HPDE6-E6E7 (cell line): ENCODE data around the gene PI4K2A.

Experiments used
- DNase-seq: peaks from one replicate; pipeline ENCODE4 v3.0.0; 2011; ENCODE audit warnings: missing footprints; ENCODE audit errors: extremely low spot score

Gene PI4K2A

DNA sequence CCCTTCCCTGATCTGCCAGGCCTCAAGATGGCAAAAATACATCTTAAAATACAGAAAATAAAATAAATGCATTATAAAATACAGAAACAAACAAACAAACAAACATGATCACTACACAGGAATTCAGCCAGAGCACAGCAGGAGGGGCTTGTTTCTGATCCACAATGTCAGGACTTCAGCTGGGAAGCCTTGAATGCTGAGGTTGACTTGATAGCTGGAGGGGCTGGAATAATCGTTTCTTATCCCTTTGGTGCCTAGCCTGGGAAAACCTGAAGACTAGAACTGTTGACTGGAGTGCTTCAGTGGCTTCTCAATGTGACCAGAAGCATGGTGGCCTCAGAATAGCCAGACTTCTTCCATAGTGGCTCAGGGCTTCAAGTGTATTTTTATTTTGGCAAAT lies 63.9 kb downstream of the PI4K2A start:
- DNase-seq = no peak

GRCh38 chr10:97705006-97705670 lies 64.7 kb downstream of the PI4K2A start:
- DNase-seq = no peak

DNA sequence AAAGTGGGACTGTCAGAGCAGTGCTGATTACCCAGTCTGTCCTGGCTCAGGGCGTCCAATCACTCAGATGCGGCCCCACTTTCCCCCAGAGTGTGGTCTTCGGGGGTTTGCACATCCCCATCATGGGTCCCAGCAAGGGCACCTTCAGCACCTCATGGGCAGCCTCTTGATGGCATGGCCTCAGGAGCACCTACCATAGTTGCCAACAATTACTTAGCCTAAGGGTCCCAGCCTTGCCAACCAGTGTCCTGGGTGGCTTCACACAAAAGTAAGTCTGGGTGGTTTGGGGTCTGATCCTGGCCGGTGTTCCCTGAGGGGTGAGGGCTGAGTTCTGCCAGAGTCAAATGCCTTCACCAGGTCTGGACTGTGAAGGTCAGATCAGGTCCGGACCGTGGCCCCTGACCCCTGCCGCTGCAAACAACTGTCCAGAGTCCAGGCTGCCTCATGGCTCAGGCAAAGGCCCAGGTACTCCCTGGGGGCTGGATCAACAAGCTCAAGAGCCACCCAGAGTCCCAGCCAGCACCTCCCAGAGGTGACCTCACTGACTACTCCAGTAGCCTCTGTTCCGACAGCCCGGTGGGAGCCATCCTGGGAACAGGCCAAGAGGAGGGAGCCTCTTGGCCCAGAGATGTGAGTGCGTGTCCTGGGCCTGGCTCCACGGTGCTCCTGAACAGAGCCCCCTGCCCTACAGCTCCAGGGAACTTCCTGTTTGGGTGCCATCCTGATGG lies 66.8 kb downstream of the PI4K2A start:
- DNase-seq = no peak

GRCh38 chr10:97708167-97708566 lies 67.7 kb downstream of the PI4K2A start:
- no peak for DNase-seq

DNA sequence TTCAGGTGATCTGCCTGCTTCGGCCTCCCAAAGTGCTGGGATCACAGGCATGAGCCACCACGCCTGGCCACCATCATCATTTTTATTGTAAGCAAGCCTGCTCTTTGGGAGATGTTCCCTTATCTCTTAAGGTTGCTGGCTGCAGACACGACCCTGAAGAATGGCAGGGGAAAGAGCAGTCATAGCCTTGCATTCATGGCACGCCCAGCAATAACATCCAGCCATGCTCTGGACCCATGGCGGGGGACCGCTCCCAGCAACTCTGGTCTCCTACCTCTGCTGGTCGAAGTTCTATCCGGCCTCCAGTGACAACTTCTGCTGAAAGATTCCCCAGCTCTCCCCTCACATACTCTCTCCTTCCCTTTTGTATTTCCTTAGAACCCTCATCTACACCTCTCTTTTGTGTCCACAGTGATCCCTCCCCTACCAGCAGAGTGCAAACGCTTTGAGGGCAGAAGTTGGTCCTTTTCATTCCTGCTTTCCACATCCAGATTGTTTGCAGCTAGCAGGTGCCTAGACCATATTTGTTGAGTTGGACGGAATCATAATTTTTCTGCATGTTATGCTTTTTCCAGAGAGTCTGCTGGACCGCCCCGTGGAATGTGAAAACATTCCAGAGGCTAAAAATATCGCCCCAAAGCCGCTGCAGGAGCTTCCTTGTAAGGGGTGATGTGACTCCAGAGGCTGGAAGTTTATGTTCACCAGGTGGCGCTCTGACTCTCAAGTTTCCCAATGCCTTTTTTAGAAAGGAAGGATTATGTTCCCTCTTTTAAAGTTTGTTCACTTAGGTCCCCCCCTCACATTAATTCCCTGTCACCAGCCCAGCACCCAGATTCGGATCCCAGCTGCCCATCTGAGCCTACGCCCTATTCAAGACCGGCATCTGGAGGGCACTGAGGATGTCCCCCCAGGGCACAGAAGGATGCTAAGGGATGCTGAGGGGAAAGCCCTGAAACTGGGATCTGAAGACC lies 68.8 kb downstream of the PI4K2A start:
- DNase-seq = no peak

DNA sequence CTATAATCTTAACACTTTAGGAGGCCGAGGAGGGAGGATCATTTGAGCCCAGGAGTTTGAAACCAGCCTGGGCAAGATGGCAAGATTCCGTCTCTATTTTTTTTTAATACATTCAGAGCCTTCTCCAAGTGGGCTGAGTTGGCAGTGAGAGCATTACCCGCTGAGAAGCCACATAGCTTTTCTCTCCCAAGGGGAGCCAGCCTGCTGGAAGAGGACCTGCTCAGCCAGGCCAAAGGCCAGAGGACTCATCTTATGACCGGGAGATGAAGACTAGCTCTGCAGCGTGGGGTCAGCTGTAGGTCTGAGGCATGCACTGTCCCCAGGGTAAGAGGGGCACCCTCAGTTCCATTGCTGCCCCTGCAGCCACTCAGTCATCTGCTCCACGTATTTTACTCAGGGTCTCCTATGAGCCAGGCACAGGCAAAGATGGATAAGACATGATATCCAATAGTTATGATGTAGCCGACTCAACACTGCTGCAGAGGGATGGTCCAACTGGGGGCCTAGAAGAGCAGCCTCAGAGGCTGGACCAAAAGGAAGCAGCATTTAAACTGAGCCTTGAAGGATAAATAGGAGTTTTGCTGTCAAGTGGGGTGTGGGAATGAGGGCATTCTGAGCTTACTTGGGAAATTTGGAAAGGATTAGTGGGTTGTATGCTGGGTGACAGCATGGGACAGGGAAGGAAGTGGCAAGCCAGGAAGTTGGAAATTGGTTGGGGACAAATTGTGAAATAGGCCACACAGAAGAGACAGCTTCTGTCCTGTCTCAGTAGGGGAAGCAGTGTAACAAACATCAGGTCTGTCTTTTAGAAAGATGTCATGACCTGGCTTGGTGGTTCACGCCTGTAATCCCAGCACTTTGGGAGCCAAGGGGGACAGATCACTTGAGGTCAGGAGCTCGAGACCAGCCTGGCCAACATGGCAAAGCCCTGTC lies 71.4 kb downstream of the PI4K2A start:
- DNase-seq = no peak

- DNase-seq = no peak
Measured at GRCh38 chr10:97713339-97713825, 72.9 kb downstream of the PI4K2A start, which contains the start of gene MARVELD1. TSS of gene MARVELD1 (plus strand) at chr10:97713730. CDS start at chr10:97713877, 147 bp downstream.

GRCh38 chr10:97713826-97714400 lies 73.4 kb downstream of the PI4K2A start:
- no peak for DNase-seq

GRCh38 chr10:97714401-97715258 lies 74.2 kb downstream of the PI4K2A start:
- no peak for DNase-seq

DNA sequence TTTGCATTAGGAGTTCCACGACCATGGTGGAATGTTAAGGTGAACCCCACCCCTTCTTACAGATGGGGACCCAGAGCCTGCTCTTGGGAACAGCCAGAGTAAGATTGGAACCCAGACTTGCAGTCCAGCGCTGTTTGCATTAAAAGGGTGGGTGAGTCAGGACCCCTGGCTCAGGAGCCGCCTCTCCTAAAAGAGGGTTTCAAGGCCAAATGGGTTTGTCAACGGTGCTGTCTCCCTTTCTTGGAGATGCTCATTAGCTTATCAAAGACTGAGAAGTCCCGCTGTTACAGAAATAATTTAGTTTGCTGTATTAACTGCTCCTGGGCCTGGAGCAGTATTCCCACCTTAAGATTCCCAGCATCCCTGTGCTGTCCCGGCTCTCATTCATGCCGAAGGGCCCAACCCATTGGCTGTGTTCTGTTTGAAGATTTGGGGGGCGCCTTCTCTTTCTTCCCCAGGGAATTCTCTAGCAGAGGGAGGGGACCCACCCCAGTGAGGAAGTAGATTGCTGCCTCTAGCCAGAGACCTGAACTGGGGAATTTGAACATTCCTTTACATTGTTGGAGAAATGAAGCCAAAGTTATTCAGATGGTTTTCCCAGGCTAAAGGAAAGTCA lies 74.9 kb downstream of the PI4K2A start:
- no peak for DNase-seq

GRCh38 chr10:97717627-97718026 lies 77.2 kb downstream of the PI4K2A start:
- no peak for DNase-seq

GRCh38 chr10:97718178-97718577 lies 77.7 kb downstream of the PI4K2A start:
- DNase-seq = no peak

GRCh38 chr10:97718659-97719142 lies 78.2 kb downstream of the PI4K2A start:
- peak; percentile 90 for DNase-seq

GRCh38 chr10:97719602-97720001 lies 79.1 kb downstream of the PI4K2A start:
- DNase-seq = no peak

DNA sequence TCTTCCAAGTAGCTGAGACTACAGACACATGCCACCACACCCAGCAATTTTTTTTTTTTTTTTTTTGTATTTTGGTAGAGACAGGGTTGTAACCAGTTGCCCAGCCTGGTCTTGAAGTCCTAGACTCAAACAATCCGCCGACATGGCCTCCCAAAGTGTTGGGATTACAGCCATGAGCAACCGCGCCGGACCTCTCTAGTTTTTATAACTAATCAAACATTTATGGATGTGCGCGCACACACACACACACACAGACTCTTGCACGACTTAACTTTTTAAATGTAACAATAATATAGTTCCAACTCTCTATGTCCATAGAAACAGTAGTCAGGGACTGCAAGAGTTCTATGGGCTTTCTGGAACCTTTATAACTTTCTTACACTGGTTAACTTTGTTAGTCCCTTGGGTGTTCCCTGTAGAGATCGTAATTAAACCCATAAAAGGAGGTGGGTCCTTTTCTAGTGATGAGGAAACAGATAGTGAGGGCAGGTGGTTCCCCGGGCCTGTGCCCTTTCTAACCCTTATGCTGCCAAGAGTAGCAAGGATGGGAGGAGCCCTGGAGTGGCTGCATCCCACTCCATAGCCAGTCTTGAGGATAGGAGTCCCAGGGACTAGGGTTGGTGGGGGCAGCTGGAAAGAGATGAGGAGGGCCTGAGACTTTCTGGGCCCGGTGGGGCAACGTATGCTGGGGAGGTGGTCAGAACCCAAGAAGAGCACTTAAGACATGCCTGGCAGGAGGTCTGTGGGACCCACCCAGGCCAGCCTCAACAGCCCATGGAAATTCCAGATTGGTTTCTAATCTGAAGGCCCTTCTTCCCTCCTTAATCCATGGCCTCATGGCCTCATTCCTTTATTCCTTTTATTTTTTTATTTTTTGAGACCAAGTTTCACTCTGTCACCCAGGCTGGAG lies 81.7 kb downstream of the PI4K2A start:
- no peak for DNase-seq

GRCh38 chr10:97723001-97723400 lies 82.5 kb downstream of the PI4K2A start:
- DNase-seq = no peak

- DNase-seq = no peak
Measured at GRCh38 chr10:97724341-97724941, 84.0 kb downstream of the PI4K2A start.
